Kasumi-1 (cell line): Measurements from ENCODE around the gene RFX4.

Experiments
- DNase-seq, 2 experiments: peaks; one replicate each; lab custom pipeline; 2025; lab: John Stamatoyannopoulos, UW

Gene RFX4

DNA sequence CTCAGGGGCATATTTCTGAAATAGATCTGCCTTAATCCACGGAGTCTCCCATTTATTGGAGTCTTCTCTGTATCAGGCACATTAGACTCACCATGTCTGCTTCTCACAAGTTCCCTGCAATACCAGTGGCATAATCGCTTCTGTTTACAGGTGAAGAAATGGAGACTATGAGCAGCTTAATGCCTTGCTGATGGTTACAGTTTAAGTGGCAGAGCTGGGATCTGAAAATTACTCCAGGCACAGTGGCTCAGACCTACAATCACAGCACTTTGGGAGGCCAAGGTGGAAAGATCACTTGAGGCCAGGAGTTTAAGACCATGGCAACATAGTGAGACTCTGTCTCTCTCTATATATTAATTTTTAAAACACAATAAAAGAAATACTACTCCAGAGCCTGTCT is 184.4 kb downstream of the RFX4 start:
- DNase-seq: no peak

DNA sequence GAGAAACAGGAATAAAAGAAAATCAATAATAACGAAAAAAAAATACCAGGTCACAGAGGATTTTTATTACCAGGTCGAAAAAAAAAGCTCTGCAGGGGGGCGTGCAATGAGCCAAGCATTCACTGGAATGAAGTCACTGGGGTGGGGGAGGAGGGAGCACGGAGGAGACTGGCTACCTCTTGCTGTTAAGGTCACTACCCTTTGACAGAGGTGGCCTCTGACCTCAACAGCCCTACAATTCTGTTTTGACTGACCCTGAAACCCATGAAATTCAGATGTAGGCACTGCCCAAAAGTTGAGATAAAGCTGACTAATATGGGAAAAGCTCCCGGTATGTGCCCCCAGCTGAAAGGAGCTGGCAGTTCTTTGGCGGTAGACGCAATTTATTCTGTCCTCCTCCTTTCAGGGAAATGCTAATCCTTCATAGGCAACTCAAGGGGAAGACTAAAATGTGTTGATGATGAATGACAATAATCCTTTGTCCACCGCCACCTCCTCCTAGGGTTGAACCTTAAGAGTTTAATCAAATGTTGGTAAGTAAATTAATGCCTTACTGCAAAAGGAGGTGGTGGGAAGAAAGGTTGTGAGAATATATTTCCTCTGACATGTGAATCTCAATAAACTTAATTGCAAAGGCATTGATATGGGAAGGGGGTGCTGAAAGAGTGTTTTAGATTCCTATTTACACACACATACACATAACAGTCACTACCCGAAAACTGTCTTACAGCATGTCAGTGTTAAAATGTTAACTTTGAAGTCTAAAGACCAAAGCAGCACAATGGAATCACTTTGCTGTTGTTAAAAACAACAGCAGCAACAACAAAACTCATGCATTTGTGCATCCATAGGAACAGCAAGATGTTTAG is 185.4 kb downstream of the RFX4 start:
- DNase-seq: no peak

DNA sequence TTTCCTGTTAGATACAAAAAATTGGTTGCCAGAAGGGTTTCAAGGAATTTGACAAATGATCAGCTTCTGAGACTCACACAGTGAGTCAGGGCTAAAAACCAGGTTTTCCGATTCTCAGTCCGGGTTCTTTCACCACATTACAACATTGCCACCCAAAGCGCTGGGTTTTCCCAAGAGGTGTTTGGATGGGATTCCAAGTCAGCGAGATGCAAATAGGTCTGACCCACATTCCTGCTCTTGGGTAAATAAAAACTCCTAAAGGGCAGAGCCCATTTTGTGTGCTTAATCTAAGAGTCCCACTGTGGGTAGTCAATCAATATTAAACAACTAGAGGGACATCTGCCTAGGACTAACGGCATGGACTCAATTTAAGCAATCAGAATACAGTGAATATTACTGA is 186.3 kb downstream of the RFX4 start:
- no peak for DNase-seq

DNA sequence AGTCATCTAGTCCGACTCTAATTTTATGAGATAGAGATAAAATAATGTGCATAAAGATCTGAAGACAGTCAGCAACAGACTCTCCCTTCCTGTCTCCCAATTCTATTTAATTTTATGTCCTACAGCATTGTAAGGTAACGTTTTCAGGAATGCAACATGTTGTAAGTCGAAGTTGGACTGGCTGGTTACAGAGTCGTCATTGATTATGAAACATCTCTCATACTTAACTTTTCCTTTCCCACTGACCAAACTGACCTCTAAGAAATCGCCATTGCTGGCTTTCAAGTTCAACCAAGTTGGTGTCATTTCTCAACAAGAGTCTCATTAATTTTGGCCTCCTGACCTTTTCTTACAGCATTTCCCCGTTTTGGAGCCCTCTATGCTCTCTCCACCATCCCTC is 186.7 kb downstream of the RFX4 start:
- no peak for DNase-seq

DNA sequence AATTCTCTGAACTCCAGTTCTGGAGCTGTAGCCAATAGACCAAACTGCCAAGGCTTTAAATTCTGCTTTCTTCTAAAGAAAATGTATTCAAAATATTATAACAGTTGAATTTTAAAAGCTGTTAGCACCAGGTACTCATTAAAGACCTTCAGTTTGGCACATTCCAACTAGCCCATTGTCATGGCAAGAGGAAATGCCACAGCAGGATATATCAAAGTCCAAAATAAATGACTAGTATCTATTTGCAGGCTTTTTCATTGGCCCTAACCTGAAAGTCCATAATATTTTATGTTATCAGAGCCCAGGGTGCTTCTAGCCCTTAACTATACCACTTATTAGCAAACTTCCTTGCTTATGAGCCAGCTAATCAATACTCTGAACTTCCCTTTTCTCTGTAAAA is 188.6 kb downstream of the RFX4 start:
- no peak for DNase-seq

DNA sequence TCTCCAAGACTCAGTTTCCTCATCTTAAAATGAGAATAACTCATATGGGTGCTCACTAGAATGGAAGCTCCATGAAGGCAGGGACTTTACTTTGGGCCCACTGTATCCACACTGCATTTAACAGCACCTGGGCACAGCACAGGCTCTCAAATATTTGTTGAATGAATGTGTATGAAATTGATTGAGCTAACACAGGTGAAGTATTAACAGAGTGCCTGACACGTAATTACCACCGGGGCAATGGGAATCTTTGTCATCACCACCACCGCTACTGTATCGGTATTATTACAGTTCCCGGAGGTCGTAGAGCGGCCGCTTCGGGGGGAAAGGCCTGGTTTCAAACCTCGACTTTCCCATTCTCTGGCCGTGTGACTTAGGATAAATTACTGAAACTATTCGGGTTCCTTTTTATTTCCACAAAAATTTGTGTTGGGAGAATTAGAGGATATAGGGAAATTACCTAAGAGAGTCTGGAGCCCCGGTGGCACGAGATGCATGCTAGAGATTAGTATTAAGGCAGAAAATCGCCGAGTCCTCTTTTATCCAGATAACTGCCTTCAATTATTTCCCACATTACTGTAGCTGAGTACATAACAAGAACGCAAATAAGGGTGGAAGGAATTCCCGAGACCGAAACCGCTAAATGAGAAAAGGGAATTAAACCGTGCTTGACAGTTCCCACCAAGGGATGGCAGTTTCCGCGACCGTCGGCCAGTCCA is 190.6 kb downstream of the RFX4 start:
- peak in 1 of 2 experiments; percentile 58 for DNase-seq

DNA sequence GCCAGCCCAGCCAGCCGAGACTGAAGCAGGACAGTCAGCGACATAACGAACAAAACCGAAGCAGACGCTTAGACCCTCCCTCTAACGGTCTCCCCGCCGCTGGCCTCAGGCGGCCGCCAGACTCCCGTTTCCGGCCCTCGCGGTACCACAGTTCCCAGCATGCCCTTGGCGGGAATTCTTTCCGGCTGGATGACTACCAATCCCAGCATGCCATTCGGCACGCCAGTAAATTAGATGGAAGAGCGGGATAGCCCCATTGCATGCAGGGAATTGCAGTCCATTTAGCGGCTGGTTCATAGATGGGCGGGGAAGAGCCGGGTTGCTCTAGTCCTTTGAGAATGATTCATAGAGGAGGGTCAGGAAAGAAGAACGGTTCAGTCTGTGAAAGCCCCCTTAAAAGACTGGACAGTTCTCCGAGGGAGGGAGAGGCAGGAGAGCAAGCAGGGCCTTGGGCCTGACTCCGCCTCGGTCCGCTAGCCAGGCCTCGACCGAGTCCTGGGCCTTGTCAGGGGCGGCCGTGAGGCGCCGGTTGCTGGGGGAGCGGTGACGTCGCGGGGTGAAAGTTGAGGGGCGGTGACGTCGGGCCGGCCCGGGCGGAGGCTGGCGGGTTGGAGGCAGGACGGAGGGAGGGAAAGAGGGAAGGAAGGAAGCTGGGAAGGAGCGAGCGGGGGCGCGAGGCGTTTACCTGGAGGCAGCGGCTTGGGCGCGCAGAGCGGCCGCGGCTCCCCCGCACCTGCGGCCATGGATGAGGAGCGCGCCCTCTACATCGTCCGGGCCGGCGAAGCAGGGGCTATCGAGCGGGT is 191.4 kb downstream of the RFX4 start, which contains the start of gene RIC8B:
RIC8B (plus strand) TSS at position 678 of the 803 bp plus-strand sequence; CDS start at position 742, 64 bp downstream.
- DNase-seq: peak; percentile 99

DNA sequence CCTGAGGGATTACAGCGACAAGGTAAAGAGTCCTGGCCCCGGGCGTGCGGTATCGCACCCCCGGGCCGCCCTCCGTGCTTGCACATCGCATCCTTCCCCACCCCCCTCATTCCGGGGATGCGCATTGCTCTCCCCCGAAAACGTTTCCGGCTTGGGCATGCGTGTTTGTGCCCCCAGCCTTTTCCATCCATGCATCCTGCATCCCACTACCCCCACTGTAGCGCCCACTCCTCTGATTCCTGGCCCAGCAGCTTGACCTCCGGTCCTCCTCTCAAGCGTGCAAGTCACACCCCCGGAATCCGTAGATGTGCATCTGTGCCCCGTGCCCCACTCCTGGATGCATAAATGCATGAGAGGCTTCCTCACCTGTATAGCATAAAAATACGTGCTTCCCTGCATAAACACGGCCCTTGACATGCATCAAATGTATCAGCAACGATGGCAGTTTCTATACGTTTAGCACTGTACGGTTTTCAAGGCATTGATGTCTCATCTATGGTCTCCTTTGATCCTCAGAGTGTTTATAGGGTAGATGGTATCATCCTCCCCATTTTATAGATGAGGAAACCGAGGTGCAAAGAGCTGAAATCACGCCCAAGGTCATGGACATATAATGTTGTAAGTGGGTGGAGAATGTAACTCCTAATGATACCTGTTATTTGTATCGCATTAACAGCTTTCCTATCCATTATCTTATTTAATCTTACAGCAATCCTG is 192.2 kb downstream of the RFX4 start:
- DNase-seq: peak in 1 of 2 experiments; percentile 17

DNA sequence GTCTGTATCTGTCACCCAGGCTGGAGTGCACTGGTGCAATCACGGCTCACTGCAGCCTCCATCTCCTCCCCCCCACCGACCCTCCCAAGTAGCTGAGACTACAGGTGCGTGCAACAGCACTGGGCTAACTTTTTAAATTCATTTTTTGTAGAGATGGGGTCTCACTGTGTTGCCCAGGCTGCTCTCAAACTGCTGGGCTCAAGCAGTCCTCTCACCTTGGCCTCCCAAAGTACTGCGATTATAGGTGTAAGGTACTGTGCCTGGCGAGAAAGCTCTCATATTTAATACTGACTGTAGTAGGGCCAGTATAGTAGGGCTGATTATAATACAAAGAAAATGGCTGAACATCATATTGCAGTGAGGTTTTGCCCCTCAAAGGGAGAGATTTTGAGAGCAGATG is 194.1 kb downstream of the RFX4 start:
- DNase-seq: no peak

DNA sequence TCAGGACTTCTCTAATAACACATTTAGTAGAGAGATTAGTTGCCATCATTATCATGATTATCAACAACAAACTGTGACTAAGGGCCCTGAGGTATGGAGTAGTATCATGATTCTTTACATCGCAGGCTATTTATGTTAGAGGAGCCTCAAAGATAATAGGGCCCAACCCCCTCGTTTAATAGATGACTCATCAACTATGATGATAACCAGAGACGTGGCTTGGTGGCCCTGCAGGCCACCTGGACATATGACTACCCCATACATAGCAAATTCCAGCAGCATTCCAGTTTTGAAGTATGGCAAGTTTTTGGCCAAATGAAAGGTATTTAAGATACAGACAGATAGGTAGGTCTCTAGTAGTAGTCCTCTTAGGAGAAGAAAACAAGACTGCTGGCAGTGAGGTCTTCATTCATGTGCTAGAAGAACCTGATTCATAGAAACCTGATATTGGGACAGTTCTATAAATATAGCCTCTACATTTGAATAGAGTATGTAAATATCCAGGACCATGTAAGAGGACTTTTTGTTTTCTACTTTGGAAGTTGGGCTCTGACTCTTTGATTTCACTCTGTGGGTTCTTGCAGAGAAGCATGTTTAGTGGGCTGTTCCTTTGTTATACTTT is 197.3 kb downstream of the RFX4 start:
- no peak for DNase-seq

DNA sequence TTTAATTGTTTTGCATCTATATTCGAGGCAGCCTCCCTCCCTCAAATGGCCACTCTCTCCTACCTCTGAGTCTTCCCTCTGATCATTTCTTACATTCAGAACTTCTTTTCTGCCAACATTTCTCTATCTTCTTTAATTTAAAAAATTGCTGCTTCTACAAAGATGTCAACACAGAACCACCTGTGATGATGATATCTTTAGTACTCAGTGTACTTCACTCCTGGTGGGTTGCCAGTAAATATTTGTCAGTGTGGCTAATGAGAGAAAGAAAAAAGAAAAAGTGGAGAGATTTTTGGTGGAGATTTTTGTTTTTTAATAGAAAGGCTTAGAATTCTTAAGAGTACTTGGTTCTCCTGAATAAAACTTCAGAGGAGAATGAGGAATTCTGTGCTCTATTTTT is 199.8 kb downstream of the RFX4 start:
- DNase-seq: no peak

DNA sequence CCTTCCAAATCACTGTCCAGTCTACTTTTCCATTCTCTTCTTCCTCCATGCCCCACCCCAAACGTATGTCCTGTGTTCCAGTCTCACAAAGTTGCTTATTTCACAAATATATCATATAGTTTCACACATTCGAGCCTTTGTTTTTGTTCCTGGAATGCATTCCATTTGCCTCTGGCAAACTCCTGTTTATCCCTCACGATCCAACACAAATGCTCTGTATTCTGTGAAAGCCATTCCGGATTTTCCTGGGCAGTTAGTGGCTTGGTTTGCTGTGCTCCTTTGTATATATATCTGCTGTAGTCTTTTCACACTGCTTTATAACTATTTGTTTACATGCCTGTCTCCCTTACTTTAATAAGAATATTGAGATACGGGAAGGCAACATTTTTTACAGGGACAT is 200.7 kb downstream of the RFX4 start:
- no peak for DNase-seq

DNA sequence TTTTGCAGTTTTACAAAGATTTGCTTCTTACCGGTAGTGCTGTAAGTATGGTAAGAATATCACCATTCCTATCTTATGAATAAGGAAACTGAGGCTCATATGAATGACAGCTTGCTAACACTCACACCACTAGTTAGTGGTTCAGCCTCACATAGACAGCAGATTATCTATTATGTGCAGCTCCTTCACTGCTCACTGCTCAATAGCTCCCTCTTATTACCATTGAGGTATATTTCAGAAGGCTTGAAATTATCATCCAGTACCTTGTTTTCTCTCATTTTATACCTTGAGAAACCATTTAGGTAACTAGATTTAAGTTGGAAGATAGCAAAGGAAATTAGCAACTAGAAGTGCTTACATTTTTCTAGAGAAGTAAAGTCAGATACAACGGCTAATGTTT is 207.2 kb downstream of the RFX4 start:
- DNase-seq: peak; percentile 7 to 29

DNA sequence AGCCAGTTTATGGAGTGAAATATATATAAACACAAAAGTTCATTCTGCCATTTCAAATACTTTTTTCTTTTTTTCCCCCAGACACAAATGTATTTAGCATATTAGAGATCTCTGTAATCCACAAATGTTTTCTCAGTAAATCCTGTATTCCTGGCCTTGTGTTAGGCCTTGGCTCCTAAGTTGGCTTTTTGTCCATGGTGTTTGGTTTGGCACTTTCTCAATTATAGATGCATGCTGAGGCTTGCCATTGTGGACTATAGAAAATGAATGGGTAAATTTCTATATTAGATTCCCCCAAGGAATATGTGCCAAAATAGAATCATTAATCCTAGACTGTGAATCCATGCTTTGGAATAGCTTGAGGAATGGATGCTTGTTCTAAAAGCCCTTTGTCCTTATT is 208.7 kb downstream of the RFX4 start:
- DNase-seq: no peak

DNA sequence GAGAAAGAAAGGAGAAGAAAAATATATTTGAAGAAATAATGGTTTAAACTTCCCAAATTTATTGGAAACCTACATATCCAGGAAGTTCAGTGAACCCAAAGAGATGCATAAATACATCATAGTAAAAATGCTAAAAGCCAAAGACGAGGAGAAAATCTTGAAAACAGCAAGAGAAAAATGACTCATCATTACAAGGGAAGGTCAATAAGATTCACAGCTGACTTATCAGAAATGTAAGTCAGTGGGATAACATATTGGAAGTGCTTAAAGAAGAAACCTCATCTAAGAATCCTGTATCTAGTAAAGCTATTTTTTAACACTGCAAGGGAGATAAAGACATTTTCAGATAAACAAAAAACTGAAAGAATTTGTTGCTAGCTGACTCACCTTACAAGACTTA is 211.6 kb downstream of the RFX4 start:
- DNase-seq: no peak

DNA sequence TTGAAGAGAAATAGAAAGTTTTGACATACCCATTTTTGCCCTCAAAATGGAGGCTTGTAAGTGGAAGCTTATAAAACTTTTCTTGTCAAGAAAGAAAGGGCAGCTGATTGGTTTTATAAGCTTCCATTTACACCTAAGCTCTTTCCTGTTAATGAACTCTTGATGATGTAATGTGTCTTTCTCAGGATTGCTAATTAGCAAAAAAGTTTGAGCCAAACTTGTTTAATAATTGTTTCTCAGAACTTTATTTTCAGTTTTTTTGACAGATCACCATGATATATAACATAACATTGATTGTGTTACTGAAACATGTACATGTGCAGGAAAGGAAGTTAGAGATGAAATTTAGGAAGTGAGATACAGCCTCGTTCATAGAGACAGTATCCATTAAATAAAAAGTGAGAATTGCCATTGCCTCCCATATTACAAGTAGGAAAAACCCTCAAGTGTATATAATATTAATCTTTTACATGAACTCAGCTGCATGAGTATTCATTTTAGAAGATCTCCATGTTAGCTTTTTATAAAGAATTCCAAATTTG is 218.4 kb downstream of the RFX4 start:
- no peak for DNase-seq

DNA sequence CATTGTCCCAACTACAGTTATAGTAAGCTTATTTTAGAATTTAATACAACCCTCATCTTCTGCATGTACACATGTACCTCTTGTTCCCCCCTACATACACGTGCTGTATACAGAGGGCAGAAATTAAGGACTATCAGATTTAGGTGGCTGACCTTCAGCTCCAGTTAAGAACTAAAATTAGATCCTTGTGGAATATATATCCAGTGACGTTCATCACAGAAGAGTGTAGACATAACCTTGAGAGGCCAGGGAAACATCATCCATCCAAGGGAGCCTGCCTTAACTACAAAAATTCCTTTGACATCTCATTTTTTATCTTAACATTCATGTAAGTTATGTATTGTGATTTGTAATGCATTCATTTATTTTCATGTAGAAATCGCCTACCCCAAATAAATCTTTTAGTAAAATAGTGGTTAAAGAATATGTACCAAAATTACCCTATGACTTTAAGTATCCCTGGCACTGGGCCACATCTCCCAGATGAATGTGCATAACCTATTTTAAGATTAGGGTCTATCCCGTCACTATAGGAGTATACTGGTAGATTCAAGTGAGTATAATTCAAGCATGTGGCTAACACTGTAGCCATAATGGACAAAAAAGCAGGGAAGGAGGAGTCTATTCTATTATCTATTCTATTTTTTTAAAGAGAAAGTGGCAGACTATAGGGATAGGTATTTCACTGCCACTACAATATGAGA is 219.2 kb downstream of the RFX4 start:
- no peak for DNase-seq

DNA sequence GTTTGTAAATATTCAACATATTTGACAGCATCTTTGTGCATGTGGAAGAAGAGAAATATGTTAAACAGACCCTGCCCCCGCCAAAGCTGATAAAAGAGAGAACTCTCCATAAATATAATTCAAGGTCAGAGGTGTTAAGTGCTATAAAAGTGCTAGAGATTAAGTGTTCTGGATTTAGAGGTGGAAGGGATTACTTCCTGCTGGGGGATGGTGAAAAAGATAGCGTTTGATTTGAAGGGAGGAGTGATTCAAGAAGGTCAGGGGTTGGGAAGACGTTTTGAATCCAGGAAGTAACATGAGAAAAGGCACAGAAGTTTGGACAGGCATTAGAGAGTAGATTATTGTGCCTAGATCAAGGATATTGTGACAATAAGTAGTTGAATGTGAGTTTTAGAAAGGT is 221.9 kb downstream of the RFX4 start:
- no peak for DNase-seq
